CD4-positive, alpha-beta T cell treated with Interleukin-6 at 100 ng/mL for 8 hours (primary cell): ENCODE measurements around the gene CEP41.
"Not testable (repeated sequence)": the region's sequence is repeated elsewhere in the genome, so short reads cannot be mapped to it uniquely, and the experiment has no call there.

Source experiments
- DNase-seq: peaks from one replicate; pipeline ENCODE4 v3.0.0-alpha.2; 2020; ENCODE audit warnings: mixed read lengths, low spot score

The CEP41 gene

DNA sequence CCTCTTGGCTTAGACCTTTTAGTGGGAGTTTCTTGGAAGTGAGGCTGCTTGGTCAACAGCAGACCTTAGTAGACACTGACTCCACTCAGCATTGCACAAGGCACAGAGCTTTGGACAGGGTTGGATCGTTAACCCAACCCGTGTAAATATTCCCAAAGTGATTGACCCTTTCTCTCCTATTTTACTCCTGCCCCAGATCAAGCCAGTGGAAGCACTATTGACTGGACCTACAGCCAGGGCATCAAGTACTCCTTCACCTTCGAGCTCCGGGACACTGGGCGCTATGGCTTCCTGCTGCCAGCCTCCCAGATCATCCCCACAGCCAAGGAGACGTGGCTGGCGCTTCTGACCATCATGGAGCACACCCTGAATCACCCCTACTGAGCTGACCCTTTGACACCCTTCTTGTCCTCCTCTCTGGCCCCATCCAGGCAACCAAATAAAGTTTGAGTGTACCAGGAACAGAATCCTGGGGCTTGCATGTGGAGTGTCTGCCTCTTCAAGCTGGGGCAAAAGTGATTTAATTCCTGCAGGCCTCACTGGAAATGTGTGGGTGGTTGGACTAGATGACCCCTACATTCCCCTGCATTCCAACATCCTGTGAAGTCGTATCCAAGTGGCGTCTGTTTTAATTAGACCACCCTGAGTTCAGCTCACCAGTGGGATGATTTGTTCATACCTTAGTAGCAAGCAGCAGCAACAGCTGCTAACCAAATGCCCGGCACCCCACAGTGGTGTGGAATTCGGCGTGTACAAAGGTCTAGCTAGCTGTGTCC lies 53.0 kb downstream of the CEP41 start:
- DNase-seq = no peak

DNA sequence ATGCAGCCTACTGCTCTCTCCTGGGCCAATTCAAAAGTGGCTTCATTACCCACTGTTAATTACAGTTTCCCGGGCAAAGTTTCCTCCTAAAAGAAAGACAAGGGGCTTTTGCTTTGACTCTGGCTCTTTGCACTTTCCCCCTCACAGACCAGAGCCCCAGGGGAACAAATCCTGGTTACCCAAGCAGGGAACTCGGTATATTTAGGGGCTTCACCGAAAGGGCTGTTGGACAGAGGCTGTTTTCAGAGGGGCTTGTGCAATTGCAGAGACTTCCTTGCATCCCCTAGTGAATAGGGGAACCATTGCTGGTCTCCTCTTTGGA lies 53.5 kb downstream of the CEP41 start:
- DNase-seq = no peak

- no peak for DNase-seq
These were observed 53.9 kb downstream of the CEP41 start for GRCh38 chr7:130386876-130387275.

- DNase-seq = no peak
These were observed 55.2 kb downstream of the CEP41 start for GRCh38 chr7:130385600-130386066.

- no peak for DNase-seq
These were observed 55.8 kb downstream of the CEP41 start for GRCh38 chr7:130384841-130385599.

GRCh38 chr7:130384371-130384801 lies 56.4 kb downstream of the CEP41 start:
- no peak for DNase-seq

GRCh38 chr7:130383187-130383980 lies 57.4 kb downstream of the CEP41 start:
- no peak for DNase-seq

- no peak for DNase-seq
These were observed 59.1 kb downstream of the CEP41 start for GRCh38 chr7:130381468-130382312.

GRCh38 chr7:130380861-130381455 lies 59.9 kb downstream of the CEP41 start:
- no peak for DNase-seq

DNA sequence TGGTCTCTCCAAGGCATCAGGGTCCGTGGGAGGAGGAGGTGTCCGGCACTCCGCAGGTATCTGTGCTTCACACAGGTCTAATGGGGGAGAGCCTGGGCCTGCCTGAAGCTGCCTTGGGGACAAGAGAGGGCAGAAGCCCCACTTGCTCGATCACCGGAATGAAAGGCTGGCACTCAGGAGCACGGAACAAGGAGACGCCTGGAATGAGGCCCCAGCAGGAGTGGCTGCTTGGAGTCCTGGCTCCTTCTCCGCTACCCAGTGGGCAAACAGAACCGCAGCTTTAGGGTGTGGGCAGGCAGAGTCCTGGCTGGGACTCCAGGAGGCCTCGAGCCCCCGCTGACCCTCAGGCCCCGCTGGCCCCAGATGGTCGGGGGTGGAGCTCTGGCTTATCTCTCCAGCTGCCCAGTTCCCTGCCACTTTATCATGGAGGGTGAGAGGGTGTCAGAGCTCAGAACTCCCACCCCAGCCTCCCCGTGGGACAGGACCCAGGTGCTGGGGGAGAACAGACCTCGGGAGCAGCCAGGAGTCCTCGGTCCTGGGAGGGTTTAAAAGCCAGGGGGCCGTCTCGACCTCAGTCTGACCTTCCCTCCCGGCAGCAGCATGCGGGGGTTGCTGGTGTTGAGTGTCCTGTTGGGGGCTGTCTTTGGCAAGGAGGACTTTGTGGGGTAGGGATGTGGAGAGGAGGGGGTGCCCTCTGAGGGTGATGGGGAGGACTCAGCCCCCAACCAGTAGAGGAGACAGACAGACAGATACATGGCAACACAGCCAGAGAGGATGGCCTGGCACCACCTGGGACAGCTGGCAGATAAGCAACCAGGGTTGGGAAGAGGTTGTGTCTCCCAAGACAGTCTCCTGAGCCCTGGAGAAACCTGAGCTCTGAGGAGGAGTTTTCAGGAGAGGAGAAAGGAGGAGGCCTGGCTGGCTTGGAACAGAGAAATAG lies 60.6 kb downstream of the CEP41 start, which contains the start of gene CPA1:
Gene CPA1, plus strand, starts transcription at position 574 of the 940 bp plus-strand sequence. Its CDS starts 27 bp downstream, at position 601.
- DNase-seq = no peak

GRCh38 chr7:130379532-130379920 lies 61.3 kb downstream of the CEP41 start:
- DNase-seq = no peak

DNA sequence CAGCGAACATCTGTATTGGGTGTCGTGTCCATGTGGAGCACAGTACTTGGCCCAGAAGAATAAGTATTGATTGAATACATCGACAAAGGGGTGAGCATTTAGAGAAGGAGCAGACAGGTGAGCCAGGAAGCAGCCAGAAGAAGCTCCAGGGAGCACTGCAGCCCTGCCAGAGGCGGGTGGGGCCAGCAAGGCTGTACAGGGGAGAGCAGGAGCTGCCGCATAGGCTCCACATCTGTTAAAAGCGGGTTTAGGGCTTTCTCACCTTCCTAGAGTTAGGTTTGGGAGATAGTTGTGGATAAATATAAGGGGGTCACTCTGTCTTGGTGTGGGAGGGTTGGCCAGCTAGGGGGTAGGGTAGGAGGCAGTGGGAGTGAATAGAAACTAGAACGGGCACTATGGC lies 61.8 kb downstream of the CEP41 start:
- DNase-seq = no peak

DNA sequence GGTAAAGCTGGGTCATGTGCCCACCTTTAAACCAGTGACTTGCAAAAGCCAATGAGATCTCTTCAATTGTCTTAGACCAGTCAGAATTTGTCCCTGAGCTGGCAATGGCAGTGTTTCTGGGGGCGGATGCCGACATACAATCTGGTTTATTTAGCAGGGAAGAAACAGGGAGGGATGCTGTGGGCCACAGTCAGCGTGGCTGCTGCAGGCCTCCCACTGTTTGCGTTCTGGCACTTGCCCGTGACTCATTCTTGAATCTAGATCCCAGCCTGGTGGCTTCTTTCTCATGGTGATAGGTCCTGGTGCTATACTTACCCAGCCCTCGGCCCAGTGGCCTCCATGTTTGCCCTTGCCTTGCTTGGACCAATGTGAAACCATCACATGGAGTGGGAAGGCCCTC lies 63.6 kb downstream of the CEP41 start:
- DNase-seq = no peak

DNA sequence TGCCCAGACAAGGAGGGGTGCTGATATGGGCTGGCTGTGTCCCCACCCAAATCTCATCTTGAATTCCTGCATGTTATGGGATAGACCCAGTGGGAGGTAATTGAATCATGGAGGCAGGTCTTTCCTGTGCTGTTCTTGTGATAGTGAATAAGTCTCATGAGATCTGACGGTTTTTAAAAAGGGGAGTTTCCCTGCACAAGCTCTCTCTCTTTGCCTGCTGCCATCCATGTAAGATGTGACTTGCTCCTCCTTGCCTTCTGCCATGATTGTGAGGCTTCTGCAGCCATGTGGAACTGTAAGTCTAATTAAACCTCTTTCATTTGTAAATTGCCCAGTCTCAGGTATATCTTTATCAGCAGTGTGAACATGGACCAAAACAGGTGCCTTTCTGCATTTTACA lies 64.4 kb downstream of the CEP41 start:
- not testable (repeated sequence) for DNase-seq

DNA sequence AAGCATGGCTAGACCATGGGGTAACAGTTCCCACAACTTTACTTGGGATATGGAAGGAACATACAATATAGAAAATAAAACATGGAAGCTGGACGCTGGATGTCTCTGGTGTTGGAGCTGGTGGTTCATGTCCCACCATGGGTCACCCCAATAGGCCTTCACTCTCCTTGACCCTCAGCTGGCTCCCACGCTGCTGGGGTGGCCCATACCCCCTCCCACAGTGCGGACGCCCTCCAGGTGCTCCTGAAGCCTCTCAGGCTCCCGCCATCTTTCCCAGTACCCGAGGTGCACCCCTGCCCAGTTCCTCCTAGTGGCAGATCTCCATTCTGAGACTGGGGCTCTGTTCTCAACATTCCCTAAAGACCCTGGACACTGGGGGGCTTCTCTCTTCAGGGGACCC lies 66.3 kb downstream of the CEP41 start:
- DNase-seq = no peak

GRCh38 chr7:130372402-130373165 lies 68.2 kb downstream of the CEP41 start:
- DNase-seq = no peak

- DNase-seq = no peak
These were observed 69.8 kb downstream of the CEP41 start for GRCh38 chr7:130371046-130371445.

DNA sequence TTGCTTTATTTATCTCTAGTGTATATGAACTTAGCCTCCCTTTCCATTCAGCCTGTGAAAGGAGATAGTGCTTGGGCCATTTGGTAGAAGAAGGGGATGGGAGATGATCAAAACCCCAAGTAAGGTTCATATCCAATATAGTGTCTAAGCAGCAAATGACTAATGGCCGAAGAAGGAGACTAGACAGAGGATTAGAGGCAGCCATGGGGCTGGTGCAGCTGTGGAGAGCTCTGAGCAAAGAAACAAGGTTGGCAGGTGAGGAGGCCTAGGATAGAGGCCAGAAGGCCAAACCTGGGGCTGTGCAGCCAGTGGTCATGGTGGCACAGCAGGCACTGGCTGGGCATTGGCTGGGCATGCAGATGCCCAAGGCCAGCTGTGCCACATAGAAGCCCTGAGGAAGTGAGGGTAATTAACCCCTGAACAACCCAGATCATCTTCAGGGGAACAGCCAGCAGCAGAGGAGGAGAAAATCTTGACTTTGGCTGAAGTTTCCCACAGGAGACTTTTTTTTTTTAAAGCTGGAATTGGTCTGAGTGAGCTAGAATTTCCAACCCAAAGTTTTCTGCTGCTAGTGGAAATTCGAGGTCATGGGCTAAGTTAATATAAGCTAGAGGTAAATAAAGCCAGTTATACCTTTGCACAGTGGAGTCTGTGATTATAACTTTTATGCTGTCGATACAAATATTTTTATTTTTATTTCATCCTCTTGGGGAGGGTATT lies 70.8 kb downstream of the CEP41 start:
- no peak for DNase-seq
